OCI-LY3 (cell line): ENCODE measurements around the gene VPS13C.

ENCODE experiments used
- EZH2phosphoT487 ChIP-seq: fragments of 200-600 bp; shearing (Covaris generic); IDR thresholded peaks from 2 replicates; pipeline ENCODE4 v1.6.1; 2018; ENCODE audit warnings: antibody characterized with exemption, mixed run types, low read depth
- TF ChIP-seq, protein P1 (sequence below): fragments of 200-600, 300-600 bp; sonication (generic); IDR thresholded peaks from 2 replicates; pipeline ENCODE4 v1.5.1; 2014; ENCODE audit warnings: antibody characterized with exemption, low read length, low read depth

DNA sequence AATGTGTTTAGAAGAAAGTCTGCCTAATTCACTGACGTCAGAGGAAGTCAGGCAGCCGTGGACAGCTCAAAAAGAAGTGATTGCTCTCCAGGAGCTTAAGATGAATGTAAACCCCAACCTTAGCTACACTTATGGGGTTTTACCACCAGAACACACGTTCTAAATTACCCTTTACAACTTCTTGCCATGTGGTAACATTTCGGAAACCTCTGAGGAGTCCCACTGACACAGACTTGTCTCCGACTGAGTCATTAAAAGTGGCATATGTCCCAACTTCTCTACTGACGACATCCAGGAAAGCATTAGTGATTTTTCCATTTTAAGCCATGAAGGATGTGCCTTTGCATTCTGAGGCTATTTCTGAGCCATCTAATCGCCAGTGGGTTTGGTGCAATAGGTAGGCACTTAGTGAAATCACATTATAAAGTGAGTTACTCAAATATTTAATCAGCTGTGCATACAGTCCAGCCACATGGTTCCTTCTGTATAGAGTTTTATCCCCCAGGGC lies 38.9 kb upstream of the VPS13C start:
- TF ChIP-seq, protein P1, sequence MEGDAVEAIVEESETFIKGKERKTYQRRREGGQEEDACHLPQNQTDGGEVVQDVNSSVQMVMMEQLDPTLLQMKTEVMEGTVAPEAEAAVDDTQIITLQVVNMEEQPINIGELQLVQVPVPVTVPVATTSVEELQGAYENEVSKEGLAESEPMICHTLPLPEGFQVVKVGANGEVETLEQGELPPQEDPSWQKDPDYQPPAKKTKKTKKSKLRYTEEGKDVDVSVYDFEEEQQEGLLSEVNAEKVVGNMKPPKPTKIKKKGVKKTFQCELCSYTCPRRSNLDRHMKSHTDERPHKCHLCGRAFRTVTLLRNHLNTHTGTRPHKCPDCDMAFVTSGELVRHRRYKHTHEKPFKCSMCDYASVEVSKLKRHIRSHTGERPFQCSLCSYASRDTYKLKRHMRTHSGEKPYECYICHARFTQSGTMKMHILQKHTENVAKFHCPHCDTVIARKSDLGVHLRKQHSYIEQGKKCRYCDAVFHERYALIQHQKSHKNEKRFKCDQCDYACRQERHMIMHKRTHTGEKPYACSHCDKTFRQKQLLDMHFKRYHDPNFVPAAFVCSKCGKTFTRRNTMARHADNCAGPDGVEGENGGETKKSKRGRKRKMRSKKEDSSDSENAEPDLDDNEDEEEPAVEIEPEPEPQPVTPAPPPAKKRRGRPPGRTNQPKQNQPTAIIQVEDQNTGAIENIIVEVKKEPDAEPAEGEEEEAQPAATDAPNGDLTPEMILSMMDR: no peak
- no peak for TF ChIP-seq EZH2phosphoT487
